ENCODE data around the gene TPD52L2.

Gene TPD52L2

GRCh38 chr20:63886054-63886419 lies 21.0 kb downstream of the TPD52L2 start:
- no peak for ATAC-seq
- no peak for TF ChIP-seq RARB (CRISPR knock-in tag; IDR thresholded peaks at IDR 0.05)
- TF ChIP-seq CREB5 (CRISPR knock-in tag; IDR thresholded peaks at IDR 0.05; ENCODE audit: low read depth), result no peak
- no peak for TF ChIP-seq TCF4 (CRISPR knock-in tag; IDR thresholded peaks at IDR 0.05; ENCODE audit: borderline replicate concordance)
- no peak for TF ChIP-seq ZFP30 (CRISPR knock-in tag; IDR thresholded peaks at IDR 0.05)

- no peak for TF ChIP-seq BACH2 (CRISPR knock-in tag; IDR thresholded peaks at IDR 0.05; ENCODE audit: borderline replicate concordance)
- TF ChIP-seq CSRNP3 (CRISPR knock-in tag; IDR thresholded peaks at IDR 0.05), result no peak
- no peak for TF ChIP-seq CSDC2 (CRISPR knock-in tag; IDR thresholded peaks at IDR 0.05)
- TF ChIP-seq ZFP30 (CRISPR knock-in tag; IDR thresholded peaks at IDR 0.05), result no peak
- TF ChIP-seq ARNTL (CRISPR knock-in tag; IDR thresholded peaks at IDR 0.05; ENCODE audit: borderline replicate concordance, low read depth), result no peak
- TF ChIP-seq SNAI2 (CRISPR knock-in tag; IDR thresholded peaks at IDR 0.05), result no peak
- no peak for TF ChIP-seq ZNF8 (CRISPR knock-in tag; IDR thresholded peaks at IDR 0.05)
- no peak for TF ChIP-seq TSHZ2 (CRISPR knock-in tag; IDR thresholded peaks at IDR 0.05)
- TF ChIP-seq ZNF70 (CRISPR knock-in tag; IDR thresholded peaks at IDR 0.05), result no peak
- TF ChIP-seq TOX (CRISPR knock-in tag; IDR thresholded peaks at IDR 0.05; ENCODE audit: borderline replicate concordance), result no peak
- no peak for TF ChIP-seq ESRRG (CRISPR knock-in tag; IDR thresholded peaks at IDR 0.05)
- no peak for TF ChIP-seq ZC3H10 (CRISPR knock-in tag; IDR thresholded peaks at IDR 0.05)
- no peak for TF ChIP-seq POU6F1 (CRISPR knock-in tag; IDR thresholded peaks at IDR 0.05; ENCODE audit: borderline replicate concordance, low read depth)
- TF ChIP-seq ISL1 (CRISPR knock-in tag; IDR thresholded peaks at IDR 0.05), result no peak
- TF ChIP-seq PPARA (CRISPR knock-in tag; IDR thresholded peaks at IDR 0.05; ENCODE audit: borderline replicate concordance), result no peak
- TF ChIP-seq CREB5 (CRISPR knock-in tag; IDR thresholded peaks at IDR 0.05; ENCODE audit: low read depth), result no peak
- no peak for TF ChIP-seq RARB (CRISPR knock-in tag; IDR thresholded peaks at IDR 0.05)
- no peak for TF ChIP-seq ZFP3 (CRISPR knock-in tag; IDR thresholded peaks at IDR 0.05)
- TF ChIP-seq ZNF565 (CRISPR knock-in tag; conservative IDR thresholded peaks at IDR 0.05; ENCODE audit: low read depth), result no peak
- no peak for TF ChIP-seq PATZ1 (CRISPR knock-in tag; IDR thresholded peaks at IDR 0.05; ENCODE audit: borderline replicate concordance)
- ATAC-seq, result no peak
Observed at GRCh38 chr20:63886921-63887320, 21.9 kb downstream of the TPD52L2 start.

All from SK-N-SH treated with all-trans-retinoic acid at 6 μM for 48 hours (cell line).